Heart left ventricle (tissue), 13 donors: ENCODE results near the gene CLEC11A.

Experiments used
- CTCF ChIP-seq, 12 donors: fragments of 200-600 bp; sonication (generic) in 4 of 12; IDR thresholded peaks; one replicate each; pipeline versions ENCODE4 v1.5.0 to v1.8.0; 2018 to 2022; ENCODE audit warnings: antibody characterized with exemption in 12 of 12, mild to moderate bottlenecking in 5 of 12
- POLR2A ChIP-seq, 2 donors: fragments of 450-650 bp; IDR thresholded peaks; one replicate each; pipeline ENCODE4 v1.6.1; 2017; ENCODE audit warnings: antibody characterized with exemption in 2 of 2, mild to moderate bottlenecking in 2 of 2, moderate library complexity in 2 of 2
- donor health status: ischemic (EF 13 %, LVEDD 7.1; RV severe dilation, severe dysfunction).
- donor health status: DM: no; HTN: yes; CAD: no.
- donor health status: DM: no; HTN: no; CAD: no.
- donor health status: ischemic (EF 25% LVEDD 6.9; RV normal size, moderate dysfunction).
- donor health status: ischemic (EF 25% LVEDD 5.7; RV mildly dilated, moderate dysfunction).
- donor health status: ischemic (EF 35%, LVEDD 5.7; RV mildly dilated, moderate dysfunction).
- donor health status: nonischemic (EF 11% LVEDD 7.7; RV severe dilation, severe dysfunction).
- donor health status: DM: yes; HTN: yes; CAD: no.
- donor health status: PGD.
- donor health status: ischemic (EF 29% LVEDD 5.4; RV normal size, mild dysfunction).
- donor health status: nonischemic (EF 23%, LVEDD 6.1; RV moderate dilation, normal function).

GRCh38 chr19:50677636-50678035 is 45.5 kb upstream of the CLEC11A start:
- no peak for TF ChIP-seq CTCF (IDR thresholded peaks at IDR 0.05)
- TF ChIP-seq POLR2A (IDR thresholded peaks at IDR 0.05) = no peak
